Activated CD4-positive, alpha-beta T cell treated with anti-CD3 and anti-CD28 coated beads, Interleukin-2, amount 50 U/mL, for 48 hours (primary cell): ENCODE data around the gene WIZ.
A peak's percentile ranks its signal among the peaks of the same experiment; 100 is the strongest.
"Not testable (repeated sequence)": the region's sequence is repeated elsewhere in the genome, so short reads cannot be mapped to it uniquely, and the experiment has no call there.

Experiments used
- DNase-seq, 2 experiments: peaks; one replicate each; pipeline ENCODE4 v3.0.0-alpha.2; 2020

The WIZ gene

GRCh38 chr19:15427991-15428471 is 21.7 kb downstream of the WIZ start:
- no peak for DNase-seq

- no peak for DNase-seq
These were observed 22.4 kb downstream of the WIZ start for GRCh38 chr19:15427350-15427700.

GRCh38 chr19:15426485-15427349 is 23.0 kb downstream of the WIZ start:
- no peak for DNase-seq

- no peak for DNase-seq
These were observed 24.3 kb downstream of the WIZ start for GRCh38 chr19:15425321-15425950.

GRCh38 chr19:15424692-15425272 is 25.0 kb downstream of the WIZ start:
- no peak for DNase-seq

GRCh38 chr19:15424121-15424520 is 25.6 kb downstream of the WIZ start:
- no peak for DNase-seq

GRCh38 chr19:15423130-15423529 is 26.6 kb downstream of the WIZ start:
- no peak for DNase-seq

GRCh38 chr19:15422296-15423075 is 27.3 kb downstream of the WIZ start:
- DNase-seq, result no peak

- DNase-seq, result no peak
These were observed 28.0 kb downstream of the WIZ start for GRCh38 chr19:15421721-15422260.

- DNase-seq, result no peak
These were observed 28.5 kb downstream of the WIZ start for GRCh38 chr19:15421136-15421695.

- DNase-seq, result no peak
These were observed 30.2 kb downstream of the WIZ start for GRCh38 chr19:15419413-15420025.

GRCh38 chr19:15418579-15419412 is 31.0 kb downstream of the WIZ start, which contains the start of gene AKAP8L:
Gene AKAP8L, minus strand, starts transcription at chr19:15418988. Its CDS starts 65 bp downstream, at chr19:15418923.
- peak; percentile 99 for DNase-seq

- DNase-seq, result no peak
These were observed 31.6 kb downstream of the WIZ start for GRCh38 chr19:15418231-15418578.

- DNase-seq, result no peak
These were observed 32.1 kb downstream of the WIZ start for GRCh38 chr19:15417699-15418098.

GRCh38 chr19:15412832-15413231 is 36.9 kb downstream of the WIZ start:
- no peak for DNase-seq

GRCh38 chr19:15411351-15411750 is 38.4 kb downstream of the WIZ start:
- DNase-seq, result not testable (repeated sequence)

- no peak for DNase-seq
These were observed 45.0 kb downstream of the WIZ start for GRCh38 chr19:15404780-15405211.

- no peak for DNase-seq
These were observed 45.5 kb downstream of the WIZ start for GRCh38 chr19:15404097-15404779.

GRCh38 chr19:15403151-15403531 is 46.6 kb downstream of the WIZ start:
- no peak for DNase-seq

- no peak for DNase-seq
These were observed 47.2 kb downstream of the WIZ start for GRCh38 chr19:15402411-15403150.
